ENCODE measurements around the gene CDH15.
"Not testable (repeated sequence)": the region's sequence is repeated elsewhere in the genome, so short reads cannot be mapped to it uniquely, and the experiment has no call there.

The CDH15 gene

DNA sequence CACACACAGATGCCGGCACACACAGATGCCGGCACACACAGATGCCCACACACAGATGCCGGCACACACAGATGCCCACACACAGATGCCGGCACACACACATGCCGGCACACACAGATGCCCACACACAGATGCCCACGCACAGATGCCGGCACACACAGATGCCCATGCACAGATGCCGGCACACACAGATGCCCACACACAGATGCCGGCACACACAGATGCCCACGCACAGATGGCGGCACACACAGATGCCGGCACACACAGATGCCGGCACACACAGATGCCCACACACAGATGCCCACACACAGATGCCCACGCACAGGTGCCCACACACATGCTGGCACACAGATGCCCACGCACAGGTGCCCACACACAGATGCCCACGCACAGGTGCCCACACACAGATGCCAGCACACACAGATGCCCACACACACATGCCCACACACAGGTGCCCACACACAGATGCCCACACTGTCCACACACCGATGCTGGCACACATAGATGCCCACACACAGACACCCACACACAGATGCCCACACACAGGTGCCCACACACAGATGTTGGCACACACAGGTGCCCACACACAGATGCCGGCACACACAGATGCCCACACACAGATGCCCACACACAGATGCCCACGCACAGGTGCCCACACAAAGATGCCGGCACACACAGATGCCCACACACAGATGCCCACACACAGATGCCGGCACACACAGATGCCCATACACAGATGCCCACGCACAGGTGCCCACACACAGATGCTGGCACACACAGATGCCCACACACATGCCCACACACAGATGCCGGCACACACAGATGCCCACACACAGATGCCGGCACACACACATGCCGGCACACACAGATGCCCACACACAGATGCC, 17.2 kb downstream of the CDH15 start:
- DNase-seq = not testable (repeated sequence)

DNA sequence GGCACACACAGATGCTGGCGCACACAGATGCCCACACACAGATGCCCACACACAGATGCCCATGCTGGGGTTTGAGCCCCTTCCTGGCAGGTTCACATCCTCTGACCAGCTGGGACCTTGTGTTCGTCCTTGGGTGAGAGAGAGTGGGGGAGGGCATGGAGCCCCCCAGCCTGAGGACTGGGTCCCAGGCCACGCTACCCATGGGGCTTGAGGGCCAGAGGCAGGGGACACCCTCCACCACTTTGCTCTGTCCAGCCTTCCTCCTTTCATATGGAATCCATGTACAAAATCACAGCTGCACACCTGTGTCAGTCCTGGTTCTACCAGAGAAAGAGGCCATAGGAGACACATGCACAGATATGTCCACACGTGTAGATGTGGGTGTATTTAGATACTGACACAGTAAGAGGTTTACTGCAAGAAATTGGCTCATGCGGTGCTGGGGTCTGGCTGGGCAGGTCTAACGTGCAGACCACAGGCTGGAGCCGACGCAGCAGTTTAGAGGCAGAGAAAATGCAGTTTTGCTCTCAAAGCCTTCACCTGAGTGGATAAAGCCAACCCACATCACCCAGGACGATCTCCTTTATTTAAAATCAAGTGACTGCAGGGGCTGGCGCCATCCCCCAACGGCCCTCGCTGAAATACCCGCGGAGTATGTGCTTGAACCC, 17.9 kb downstream of the CDH15 start:
- DNase-seq = no peak

DNA sequence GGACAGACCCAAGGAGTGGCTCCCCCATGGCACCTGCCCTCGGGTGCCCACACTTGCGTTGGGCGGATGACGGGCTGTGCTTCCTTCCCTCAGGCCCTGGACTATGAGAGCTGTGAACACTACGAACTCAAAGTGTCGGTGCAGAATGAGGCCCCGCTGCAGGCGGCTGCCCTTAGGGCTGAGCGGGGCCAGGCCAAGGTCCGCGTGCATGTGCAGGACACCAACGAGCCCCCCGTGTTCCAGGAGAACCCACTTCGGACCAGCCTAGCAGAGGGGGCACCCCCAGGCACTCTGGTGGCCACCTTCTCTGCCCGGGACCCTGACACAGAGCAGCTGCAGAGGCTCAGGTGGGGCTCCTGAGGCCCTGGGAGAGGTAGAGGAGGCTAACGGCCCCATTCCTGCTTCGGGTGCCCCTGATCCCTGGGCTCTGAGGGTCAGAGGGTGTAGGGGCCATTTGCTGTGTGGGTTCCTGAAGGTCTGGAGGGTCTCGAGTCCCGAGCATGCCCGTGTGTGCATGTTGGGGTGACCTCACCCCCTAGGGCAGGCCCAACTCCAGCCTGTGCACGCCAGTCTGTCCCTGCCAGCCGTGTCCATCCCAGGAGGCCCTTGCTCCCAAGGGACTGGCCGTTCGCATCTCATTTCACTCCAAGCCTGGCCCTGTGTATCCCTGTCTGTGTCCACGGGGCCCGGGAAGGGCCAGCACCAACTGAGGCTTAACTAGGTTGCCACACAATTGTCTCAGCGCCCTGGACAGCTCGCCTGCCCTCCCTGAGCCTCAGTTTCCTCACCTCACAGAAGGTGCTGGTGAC, 18.8 kb downstream of the CDH15 start:
- DNase-seq = no peak

DNA sequence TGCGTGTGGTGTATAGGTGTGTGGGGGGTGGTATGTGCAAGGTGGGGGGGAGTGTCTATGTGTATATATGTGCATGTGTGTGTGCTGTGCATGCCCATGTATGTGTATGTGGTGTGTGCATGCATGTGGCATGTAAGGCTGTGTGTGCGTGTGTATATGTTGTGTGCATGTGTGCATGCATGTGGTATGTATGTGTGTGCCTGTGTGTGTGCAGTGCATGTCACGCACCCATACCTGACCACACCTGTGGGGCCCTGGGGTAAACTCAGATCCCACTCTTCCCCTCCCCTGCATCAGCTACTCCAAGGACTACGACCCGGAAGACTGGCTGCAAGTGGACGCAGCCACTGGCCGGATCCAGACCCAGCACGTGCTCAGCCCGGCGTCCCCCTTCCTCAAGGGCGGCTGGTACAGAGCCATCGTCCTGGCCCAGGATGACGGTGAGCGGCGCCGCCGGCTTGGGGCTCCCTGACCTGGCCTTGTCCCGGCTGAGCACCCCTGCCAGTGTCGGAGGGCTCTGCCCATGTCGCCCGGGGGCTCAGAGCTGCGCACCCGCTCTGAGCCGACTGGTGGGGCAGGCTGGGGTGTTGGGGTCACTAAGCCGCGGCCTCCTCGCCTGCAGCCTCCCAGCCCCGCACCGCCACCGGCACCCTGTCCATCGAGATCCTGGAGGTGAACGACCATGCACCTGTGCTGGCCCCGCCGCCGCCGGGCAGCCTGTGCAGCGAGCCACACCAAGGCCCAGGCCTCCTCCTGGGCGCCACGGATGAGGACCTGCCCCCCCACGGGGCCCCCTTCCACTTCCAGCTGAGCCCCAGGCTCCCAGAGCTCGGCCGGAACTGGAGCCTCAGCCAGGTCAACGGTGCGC, 19.7 kb downstream of the CDH15 start:
- DNase-seq = no peak

DNA sequence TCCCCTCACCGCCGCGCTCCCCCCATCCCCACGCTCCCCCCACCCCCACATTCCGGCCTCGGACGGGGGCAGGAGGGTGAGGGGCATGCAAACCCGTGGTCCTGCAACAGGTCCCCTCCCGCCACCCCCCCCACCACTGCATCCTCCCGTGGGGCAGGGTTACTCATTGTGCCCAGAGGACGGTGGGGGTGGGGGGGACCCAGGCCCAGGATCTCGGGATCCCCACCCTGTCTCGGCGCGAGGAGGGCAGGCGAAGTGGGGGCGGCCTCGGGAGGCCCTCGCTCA, 20.3 kb downstream of the CDH15 start:
- DNase-seq = no peak

DNA sequence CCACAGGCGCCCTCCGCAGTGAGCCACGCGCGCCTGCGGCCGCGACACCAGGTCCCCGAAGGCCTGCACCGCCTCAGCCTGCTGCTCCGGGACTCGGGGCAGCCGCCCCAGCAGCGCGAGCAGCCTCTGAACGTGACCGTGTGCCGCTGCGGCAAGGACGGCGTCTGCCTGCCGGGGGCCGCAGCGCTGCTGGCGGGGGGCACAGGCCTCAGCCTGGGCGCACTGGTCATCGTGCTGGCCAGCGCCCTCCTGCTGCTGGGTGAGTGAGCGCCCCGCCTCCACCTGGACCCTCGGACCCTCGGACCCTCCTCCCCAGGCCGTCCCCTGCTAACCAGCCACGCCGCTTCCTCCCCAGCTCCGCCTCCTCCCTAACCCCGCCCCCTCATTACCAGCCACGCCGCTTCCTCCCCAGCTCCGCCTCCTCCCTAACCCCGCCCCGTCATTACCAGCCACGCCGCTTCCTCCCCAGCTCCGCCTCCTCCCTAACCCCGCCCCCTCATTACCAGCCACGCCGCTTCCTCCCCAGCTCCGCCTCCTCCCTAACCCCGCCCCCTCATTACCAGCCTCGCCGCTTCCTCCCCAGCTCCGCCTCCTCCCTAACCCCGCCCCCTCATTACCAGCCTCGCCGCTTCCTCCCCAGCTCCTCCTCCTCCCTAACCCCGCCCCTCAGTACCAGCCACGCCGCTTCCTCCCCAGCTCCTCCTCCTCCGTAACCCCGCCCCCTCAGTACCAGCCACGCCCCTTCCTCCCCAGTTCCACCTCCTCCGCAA, 20.8 kb downstream of the CDH15 start:
- peak; percentile 51 for DNase-seq

DNA sequence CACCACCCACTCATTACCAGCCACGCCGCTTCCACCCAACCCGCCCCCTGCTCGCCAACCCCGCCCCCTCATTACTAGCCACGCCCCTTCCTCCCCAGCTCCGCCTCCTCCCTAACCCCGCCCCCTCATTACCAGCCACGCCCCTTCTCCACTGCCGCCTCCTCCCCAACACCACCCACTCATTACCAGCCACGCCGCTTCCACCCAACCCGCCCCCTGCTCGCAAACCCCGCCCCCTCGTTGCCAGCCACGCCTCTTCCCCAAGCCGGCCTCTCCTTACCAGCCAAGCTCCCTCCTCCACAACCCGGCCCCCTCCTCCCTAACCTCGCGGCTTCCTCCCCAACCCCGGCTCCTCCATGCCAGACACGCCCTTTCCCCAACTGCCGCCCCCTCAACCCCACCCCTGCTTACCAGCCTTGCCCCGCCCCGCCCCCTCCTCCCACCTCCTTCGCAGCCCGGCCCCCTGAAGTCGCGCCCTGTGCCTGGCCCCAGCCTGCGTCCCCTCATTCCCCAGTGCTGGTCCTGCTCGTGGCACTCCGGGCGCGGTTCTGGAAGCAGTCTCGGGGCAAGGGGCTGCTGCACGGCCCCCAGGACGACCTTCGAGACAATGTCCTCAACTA, 21.5 kb downstream of the CDH15 start:
- peak; percentile 35 for DNase-seq

DNA sequence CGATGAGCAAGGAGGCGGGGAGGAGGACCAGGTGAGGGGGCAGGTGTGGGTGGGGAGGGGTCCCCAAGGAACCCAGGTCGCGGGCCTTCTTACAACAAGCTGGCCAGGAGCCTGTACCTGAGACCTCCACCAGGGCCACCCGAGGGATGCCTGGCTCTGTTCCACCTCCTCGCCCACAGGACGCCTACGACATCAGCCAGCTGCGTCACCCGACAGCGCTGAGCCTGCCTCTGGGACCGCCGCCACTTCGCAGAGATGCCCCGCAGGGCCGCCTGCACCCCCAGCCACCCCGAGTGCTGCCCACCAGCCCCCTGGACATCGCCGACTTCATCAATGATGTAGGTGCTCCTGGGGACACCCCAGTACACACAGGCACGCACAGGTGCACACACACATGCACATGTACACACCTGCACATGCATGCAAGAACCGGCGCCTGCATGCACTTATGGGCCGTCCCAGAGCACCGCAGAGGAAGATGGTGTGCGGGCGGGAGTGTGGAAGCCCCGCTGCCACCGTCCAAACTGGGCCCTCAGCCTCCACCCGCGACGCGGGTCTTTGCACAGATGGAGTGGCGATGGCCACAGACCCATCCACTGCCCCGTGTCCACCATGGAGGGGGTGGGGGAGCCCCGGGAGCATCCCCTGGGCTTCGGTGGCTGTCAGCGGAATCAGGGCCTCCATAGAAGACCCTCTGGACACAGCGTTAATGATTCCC, 22.2 kb downstream of the CDH15 start:
- DNase-seq = no peak

DNA sequence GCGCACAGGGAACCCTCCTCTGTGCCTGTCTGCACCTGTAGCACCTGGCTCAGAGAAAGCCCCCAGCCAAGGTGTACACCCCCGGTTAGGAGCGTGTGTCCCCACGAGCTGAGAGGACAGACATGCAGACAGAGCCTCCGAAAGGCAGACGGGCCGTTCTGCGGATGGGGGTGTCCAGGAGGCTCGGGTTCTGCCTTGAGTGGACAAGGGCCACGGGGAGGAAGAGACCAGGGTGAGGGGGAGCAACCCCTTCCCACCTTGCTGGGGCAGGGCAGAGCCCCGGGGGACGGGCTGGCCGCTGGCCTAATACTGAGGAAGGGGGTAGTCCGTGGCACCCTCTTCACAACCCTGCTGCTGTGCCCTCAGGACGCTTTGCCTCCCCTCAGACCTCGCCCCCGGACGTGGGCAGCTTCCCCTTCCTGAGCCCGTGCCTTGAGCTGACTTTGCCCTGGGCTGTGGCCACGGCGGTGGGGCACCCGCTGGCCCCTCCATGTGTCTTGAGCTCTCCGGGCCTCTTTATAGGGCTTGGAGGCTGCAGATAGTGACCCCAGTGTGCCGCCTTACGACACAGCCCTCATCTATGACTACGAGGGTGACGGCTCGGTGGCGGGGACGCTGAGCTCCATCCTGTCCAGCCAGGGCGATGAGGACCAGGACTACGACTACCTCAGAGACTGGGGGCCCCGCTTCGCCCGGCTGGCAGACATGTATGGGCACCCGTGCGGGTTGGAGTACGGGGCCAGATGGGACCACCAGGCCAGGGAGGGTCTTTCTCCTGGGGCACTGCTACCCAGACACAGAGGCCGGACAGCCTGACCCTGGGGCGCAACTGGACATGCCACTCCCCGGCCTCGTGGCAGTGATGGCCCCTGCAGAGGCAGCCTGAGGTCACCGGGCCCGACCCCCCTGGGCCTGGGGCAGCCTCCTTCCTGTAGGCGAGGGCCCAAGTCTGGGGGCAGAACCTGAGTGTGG, 23.1 kb downstream of the CDH15 start:
- DNase-seq = no peak

DNA sequence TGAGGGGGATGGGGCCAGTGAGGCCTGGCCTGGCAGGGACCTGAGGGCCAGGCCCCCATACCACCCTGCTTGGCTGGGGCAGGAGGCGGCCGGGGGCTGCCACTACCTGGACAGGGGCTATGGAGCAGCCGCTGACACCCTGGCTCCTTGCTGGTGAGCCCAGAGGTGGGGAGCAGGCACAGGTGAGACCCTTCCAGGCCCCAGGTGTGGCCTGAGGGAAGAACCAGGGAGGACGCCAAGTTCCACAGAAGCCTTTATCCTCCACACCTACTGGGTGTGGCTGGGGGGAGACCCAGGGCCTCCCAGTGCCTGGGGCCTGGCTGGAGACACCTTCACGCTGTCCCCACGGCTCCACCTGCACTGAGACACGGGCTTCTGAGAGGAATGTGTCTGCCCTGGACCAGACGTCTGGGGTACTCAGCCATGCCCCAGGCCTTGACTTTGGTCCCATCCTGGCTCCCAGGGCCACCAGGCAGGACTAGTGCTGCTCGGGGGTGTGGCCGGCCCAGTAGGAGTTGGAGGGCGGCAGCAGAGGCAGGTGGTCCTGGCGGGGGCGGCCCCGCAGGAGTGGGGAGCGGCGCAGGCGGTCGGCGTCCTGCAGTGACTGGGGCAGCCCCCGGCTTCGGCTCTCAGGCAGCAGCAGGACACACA, 24.1 kb downstream of the CDH15 start:
- no peak for DNase-seq

DNA sequence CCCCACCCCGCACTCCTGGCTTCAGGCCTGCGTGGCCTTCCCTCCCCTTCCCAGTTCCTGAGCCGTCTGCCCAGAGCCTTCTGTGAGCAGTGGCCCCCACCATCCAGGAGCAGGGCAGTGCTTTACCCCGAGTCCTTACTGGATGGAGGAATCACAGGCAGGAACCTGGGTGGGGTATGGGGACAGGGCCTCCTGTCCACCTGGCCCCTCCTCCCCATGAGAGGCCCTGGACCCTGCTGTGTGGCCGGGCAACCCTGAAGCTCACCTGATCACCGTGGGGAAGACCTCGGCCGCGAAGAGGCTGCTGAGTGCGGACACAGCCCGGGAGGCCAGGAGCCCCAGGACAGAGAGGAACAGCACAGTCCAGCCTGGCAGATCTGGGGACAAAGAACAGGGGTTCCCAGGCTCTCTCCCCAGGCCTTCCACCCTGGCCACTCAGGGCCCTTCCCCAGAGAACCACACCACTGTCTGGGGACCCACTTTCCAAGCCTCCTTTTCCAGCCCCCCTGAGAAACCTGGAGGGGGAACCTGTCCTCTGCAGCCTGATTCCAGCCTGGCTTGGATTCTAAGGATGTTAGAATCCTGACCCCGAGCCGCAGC, 25.6 kb downstream of the CDH15 start:
- DNase-seq = no peak

DNA sequence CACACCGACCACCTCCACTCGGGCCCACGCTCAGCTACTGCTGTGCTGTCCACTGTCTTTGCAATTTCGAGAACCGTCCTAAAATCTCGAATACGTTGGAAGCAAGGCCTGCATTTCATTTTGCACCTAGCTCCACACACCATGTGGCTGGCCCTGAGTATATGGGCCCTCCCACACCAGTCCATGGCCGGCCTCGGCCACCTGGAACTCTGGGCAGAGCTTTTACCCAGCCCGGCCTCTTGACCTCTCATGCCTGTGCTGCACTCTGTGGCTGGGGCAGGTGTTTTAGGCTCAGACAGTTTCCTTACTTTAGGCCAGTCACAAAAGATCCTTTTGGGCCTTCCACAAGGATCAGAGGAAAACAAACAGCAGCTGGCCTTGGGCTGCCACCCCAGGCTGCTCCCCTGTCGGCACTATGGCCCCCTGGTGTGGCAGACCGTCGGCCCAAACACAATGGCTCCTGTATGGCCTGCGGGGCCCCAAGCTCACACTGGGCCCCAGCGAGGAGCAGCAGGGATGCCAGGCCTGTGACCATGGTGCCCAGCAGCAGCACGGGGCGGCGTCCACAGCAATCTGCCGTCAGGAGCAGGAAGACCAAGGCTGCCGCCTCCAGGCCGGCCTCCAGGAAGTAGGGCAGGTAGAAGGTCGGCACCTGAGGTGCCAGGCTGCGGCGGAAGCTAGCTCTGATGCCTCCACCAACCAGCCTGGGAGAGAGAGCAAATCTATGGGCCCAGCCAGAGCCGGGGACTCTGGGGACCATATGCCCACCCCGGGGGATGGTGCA, 26.3 kb downstream of the CDH15 start:
- no peak for DNase-seq

DNA sequence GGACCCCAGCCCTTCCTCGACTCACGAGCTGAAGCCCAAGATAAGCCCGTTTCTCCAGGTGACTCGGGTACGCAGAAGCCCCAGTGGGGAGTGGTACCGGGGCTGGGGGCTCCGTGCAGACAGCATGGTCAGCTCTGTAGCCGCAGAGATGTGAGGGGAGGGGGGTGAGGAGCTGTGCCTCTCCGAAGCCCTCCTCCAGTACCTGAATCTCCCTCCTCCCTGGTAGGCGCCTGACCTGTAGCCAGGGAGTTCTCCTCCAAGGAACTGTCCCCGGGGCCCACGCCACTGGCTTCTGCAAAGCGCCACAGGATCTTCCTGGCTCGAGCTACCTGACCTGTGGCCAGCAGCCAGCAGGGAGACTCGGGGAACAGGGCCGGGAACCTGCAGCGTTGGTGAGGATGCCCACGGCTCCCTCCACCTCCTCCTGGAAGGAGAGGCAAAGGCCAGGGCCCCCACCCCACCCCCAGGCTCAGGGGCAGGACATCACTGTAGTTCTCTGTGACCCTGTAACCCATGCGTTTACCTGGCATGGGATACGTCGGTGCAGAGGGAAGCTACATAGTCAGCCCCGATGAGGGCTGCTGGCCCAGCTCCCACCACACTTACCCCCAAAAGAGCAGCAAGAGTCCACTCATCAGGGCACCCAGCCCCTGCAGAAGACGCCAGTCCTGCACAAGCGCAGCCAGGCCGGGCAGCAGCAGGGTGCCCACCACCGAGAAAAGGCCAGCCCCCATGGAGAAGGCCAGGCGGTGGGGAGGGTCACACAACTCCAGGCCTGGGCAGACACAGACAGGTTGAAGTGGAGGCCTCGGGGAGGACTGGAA, 27.1 kb downstream of the CDH15 start:
- no peak for DNase-seq

DNA sequence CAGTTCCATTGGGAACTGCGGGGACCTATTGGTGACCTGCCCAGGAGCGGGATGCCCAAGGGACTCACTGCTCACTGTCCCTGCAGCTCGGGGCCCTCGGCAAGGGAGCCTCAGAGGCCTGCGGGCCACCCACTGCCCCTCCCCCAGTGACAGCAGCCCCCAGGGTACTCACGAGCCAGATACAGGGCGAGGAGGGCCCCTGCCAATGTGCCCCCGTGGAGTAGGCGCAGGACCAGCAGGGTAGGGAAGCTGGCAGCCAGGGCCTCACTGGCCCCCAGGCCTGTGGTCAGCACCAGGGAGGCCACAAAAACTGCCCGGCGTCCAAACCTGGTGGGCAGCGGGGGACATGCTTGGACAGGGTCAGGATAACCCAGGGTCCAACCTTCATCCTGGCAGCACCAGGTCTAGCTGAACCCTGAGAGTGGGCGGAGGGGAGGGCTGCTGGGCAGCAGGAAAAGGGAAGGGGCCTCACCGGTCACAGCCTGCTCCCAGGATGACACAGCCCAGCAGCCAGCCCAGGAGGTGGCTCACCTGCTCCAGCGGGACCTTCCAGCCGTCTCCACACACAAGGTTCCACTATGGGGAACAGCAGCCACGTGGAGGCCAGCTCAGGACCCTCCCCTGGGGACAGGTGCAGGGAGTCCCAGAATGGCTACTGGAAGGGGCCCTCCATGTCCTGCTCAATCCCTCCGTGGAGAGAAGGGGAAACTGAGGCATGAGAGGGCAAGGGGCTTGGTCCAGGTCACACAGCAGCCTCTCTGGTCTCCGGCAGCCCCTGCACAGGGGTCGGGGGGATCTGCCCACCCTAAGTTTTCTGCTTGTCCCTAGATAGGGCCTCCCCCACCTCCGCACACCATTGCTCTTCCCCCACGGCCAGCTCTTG, 27.9 kb downstream of the CDH15 start:
- DNase-seq = no peak

DNA sequence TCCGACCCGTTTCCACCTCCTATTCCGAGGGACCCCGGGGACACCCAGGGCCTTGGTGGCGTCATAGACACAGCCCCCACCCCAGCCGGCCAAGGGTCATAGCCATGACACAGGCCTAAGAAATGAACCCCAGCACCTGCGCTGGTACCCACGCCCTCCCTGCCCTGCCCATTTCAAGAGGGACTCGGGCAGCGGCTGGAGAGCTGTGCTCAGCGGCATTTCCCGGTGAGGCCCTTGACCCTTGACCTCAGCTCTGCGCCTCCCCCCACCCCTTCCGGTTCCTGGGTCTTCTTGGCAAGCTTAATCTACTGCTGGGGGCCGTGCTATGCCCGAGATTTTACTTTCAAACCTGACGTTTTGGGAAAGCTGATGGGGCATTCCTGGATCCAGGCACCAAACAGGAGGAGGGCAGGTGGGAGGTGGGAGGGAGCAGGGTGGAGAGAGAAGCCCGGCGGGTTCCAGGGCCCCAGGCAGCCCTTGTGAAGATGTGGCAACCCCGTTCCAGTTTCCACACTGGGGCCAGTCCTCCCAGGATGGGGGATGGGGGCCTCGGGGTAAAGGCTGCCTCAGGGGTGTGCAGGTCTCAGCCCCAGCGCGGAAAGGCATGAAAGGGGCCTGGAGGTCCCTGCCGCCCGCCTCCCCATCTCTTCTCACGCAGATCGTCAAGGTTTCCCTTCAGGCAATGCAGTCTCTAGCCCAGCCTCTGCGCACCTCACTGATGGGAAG, 28.7 kb downstream of the CDH15 start, which contains the start of gene SLC22A31:
TSS of gene SLC22A31 (minus strand) at position 414 of the 726 bp plus-strand sequence. CDS start at position 378, 36 bp downstream.
- no peak for DNase-seq

Measured in activated CD4-positive, alpha-beta T cell treated with anti-CD3 and anti-CD28 coated beads for 1 hour (primary cell).